T-cell (primary cell): ENCODE data around the gene LGI4. TPM values are rescaled to one million over a fixed set of nuclear protein-coding genes. Genes with fewer than 3 reads are reported as not detected.

ENCODE experiments used
- ATAC-seq, 4 experiments: fragments of 200-7000 bp in 3 of 4; fragments of 150-1000 bp in 1 of 4; cut with Tn5 transposase; replicated peaks in 1 of 4; 1 replicate in 3 of 4; 2 replicates in 1 of 4; pipeline ENCODE4 v1.10.0; 2021; ENCODE audit warnings: moderate library complexity in 3 of 4, mild to moderate bottlenecking in 2 of 4, moderate number of reproducible peaks in 1 of 4
- CTCF ChIA-PET, 2 donors: fragments of 300-600 bp; sonication (Branson Sonifier 250); formaldehyde crosslinking; loops; one replicate each; lab custom pipeline; 2022; ENCODE audit warnings: antibody characterized with exemption in 2 of 2; lab: Charles Lee
- POLR2A ChIA-PET, 2 donors: fragments of 300-600 bp; sonication (Branson Sonifier 250); formaldehyde crosslinking; loops; one replicate each; lab custom pipeline; 2022; ENCODE audit warnings: antibody characterized with exemption in 2 of 2; lab: Charles Lee
- DNase-seq, 35 experiments: peaks; one replicate each; pipeline versions ENCODE4 v3.0.0 to v3.0.0-alpha.2; 2013 to 2023
- H3K27ac ChIP-seq: one replicate; pipeline ENCODE4 v1.5.1; 2013; ENCODE audit warnings: low read length
- H3K27me3 ChIP-seq, 2 experiments: replicated peaks in 1 of 2; 1 replicate in 1 of 2; 2 replicates in 1 of 2; pipeline versions ENCODE4 v1.6.1 to v1.7.0; 2013; ENCODE audit warnings: low read length in 1 of 2, mixed read lengths in 1 of 2; ENCODE audit not compliant: control insufficient read depth in 2 of 2, insufficient read depth in 2 of 2; ENCODE audit errors: extremely low read depth in 1 of 2
- H3K36me3 ChIP-seq, 2 donors: 1 replicate in 1 of 2; 2 replicates in 1 of 2; pipeline versions ENCODE4 v1.6.1 to v1.7.0; 2013; ENCODE audit warnings: low read length in 1 of 2; ENCODE audit not compliant: control insufficient read depth in 2 of 2, insufficient read depth in 1 of 2; ENCODE audit errors: extremely low read depth in 1 of 2
- H3K4me1 ChIP-seq, 2 experiments: 1 replicate in 1 of 2; 2 replicates in 1 of 2; pipeline versions ENCODE4 v1.6.1 to v1.7.0; 2013; ENCODE audit warnings: low read length in 2 of 2, mixed read lengths in 1 of 2; ENCODE audit not compliant: insufficient read depth in 2 of 2, control insufficient read depth in 1 of 2; ENCODE audit errors: extremely low read depth in 1 of 2
- H3K4me3 ChIP-seq, 2 donors: 1 replicate in 1 of 2; 2 replicates in 1 of 2; pipeline versions ENCODE4 v1.5.1 to v1.7.0; 2013; ENCODE audit warnings: mild to moderate bottlenecking in 2 of 2, low read length in 1 of 2, moderate library complexity in 1 of 2; ENCODE audit not compliant: control insufficient read depth in 1 of 2; ENCODE audit errors: extremely low read depth in 1 of 2
- H3K9me3 ChIP-seq: 2 replicates; pipeline ENCODE4 v1.7.0; 2013
- H3K27ac Mint-ChIP-seq, 2 donors: one replicate each; pipeline ENCODE4 v1.8.0; 2020 to 2021; ENCODE audit warnings: mild to moderate bottlenecking in 2 of 2, mixed read lengths in 2 of 2
- H3K27me3 Mint-ChIP-seq, 2 donors: one replicate each; pipeline ENCODE4 v1.8.0; 2021 to 2022; ENCODE audit warnings: mixed read lengths in 2 of 2
- H3K36me3 Mint-ChIP-seq: one replicate; pipeline ENCODE4 v1.8.0; 2021; ENCODE audit warnings: mixed read lengths
- H3K4me1 Mint-ChIP-seq, 3 donors: one replicate each; pipeline ENCODE4 v1.8.0; 2020 to 2022; ENCODE audit warnings: mixed read lengths in 3 of 3, mild to moderate bottlenecking in 1 of 3
- H3K4me3 Mint-ChIP-seq, 3 donors: one replicate each; pipeline ENCODE4 v1.8.0; 2020 to 2022; ENCODE audit warnings: mild to moderate bottlenecking in 3 of 3, mixed read lengths in 3 of 3, moderate library complexity in 3 of 3
- H3K9me3 Mint-ChIP-seq, 3 donors: one replicate each; pipeline ENCODE4 v1.8.0; 2020 to 2022; ENCODE audit warnings: mixed read lengths in 3 of 3
- WGBS: methylation state at CpG from one replicate; pipeline ENCODE4 v1.1.5; 2013; ENCODE audit warnings: missing lambda C conversion rate; ENCODE audit not compliant: insufficient coverage; 5-methylcytosine and 5-hydroxymethylcytosine counted together
- total RNA-seq, 35 experiments: library from RNA in 6 of 35; stranded (reverse) in 6 of 35; fragments of 120-200 nt in 1 of 35; gene quantifications; one replicate each; pipeline versions ENCODE4 v1.2.1 to v1.2.4 and lab custom pipeline; 2013 to 2026

Gene LGI4
- total RNA-seq, 5 donors from 2014 or later (not counting 1 experiment from before 2014, with no cell fraction given) = 0.15 to 1.1 (median 0.89) TPM

DNA sequence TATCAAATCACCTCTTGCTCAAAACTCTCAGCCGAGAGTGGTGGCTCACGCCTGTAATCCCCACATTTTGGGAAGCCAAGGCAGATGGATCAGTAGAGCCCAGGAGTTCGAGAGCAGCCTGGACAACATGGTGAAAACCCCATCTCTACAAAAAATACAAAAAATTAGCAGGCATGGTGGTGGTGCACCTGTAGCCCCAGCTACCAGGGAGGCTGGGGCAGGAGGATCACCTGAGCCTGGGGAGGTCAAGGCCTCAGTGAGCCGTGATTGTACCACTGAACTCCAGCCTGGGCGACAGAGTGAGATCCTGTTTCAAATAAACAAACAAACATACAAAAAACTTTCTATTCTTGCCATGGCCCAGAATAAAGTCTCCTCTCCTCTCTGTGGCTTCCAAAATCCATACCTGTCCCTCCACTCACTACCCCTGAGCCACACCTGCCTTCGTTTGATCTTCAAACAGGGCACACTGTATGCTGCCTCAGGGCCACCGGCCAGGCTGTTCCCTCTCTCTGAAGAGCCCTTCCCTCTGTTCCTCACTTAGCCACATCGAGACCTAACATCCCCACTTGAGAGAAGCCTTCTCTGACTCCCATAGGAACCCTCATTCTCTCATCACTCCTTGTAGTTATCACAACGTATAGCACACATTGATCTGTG lies 6.3 kb downstream of the LGI4 start:
- Histone ChIP-seq H3K27me3 (no peaks in the 10 kb centered on the region), H3K4me1 (peaks cover 0 to 12% of the 10 kb centered on the region in 2 experiments), H3K36me3 (no peaks in the 10 kb centered on the region), H3K9me3 (no peaks in the 10 kb centered on the region), H3K27ac (no peak overlapping the region), H3K4me3 (no peak overlapping the region)
- ATAC-seq (no peak), DNase-seq (no peak)
- CTCF ChIA-PET = no interaction called here
- Mint-ChIP-seq H3K4me1 (peaks cover 14 to 18% (median 14%) of the 10 kb centered on the region in 3 donors), H3K27me3 (no peaks in the 10 kb centered on the region), H3K9me3 (peaks cover 0 to 12% (median 0%) of the 10 kb centered on the region in 3 donors), H3K27ac (no peak overlapping the region), H3K36me3 (no peaks in the 10 kb centered on the region), H3K4me3 (no peak overlapping the region)
- POLR2A ChIA-PET = no interaction called here
- 79% methylated on average over 6 of the region's 9 CpGs for WGBS

DNA sequence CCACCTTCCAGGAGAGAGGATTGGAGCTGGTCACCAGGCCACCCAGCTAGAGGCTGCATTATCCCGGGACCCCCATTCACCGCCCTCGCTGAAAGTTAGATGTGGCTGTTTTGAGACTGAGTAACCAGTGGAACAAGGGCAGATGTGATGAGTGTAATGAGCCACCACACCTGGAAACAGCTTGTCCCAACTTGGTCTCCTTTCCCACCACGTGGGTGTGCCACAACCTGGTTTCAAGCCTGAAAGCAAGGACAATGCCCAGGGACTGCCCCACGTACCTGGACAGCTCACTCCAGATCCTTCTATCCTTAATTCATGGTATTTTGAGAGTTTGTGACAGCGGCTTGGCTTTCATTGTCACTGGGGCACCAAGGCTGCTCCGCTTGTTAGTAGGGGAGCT lies 7.0 kb downstream of the LGI4 start:
- H3K27ac ChIP-seq = no peak overlapping the region
- Mint-ChIP-seq H3K4me1 (peaks cover 14 to 18% (median 14%) of the 10 kb centered on the region in 3 donors), H3K36me3 (no peaks in the 10 kb centered on the region), H3K27me3 (no peaks in the 10 kb centered on the region), H3K9me3 (peaks cover 0 to 8% (median 0%) of the 10 kb centered on the region in 3 donors), H3K27ac (no peak overlapping the region), H3K4me3 (no peak overlapping the region)
- DNase-seq = no peak
- CTCF ChIA-PET = interaction anchor here in 1 of 2 donors (0.6 kb wide), 2 partner anchors 13 to 15 kb away, joined by 3 to 4 read pairs; partner anchors contain the start of gene FXYD7
- ATAC-seq = no peak
- H3K27me3 ChIP-seq = peaks cover 0 to 4% of the 10 kb centered on the region in 2 experiments
- no peaks in the 10 kb centered on the region for H3K9me3 ChIP-seq
- no CpG with 5 or more reads among the region's 7 CpGs for WGBS
- POLR2A ChIA-PET = no interaction called here
- H3K4me3 ChIP-seq = no peak overlapping the region
- no peaks in the 10 kb centered on the region for H3K36me3 ChIP-seq
- H3K4me1 ChIP-seq = peaks cover 0 to 12% of the 10 kb centered on the region in 2 experiments

DNA sequence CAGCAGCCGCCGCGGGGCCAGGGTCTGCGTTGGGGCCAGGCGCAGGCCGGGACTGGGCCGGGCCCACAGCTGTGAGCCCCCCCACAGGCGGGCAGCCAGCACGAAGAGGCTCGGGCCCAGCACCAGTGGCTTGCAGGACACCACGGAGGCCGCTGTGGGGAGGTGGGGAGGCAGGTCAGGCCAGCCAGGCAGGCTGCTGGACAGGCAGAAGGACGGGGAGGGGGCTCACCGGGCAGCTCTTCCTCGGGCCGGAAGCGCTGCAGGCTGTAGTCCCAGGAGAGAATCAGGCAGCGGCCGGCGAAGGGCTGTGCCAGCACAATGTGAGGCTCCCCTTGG lies 8.3 kb downstream of the LGI4 start:
- H3K4me3 ChIP-seq = no peak overlapping the region
- ATAC-seq (no peak), DNase-seq (no peak)
- ChIA-PET POLR2A (no interaction called here), CTCF (no interaction called here)
- peaks cover 0 to 5% of the 10 kb centered on the region in 2 experiments for H3K27me3 ChIP-seq
- no peaks in the 10 kb centered on the region for H3K9me3 ChIP-seq
- H3K36me3 Mint-ChIP-seq = no peaks in the 10 kb centered on the region
- no peak overlapping the region for H3K4me3 Mint-ChIP-seq
- no peak overlapping the region for H3K27ac Mint-ChIP-seq
- H3K36me3 ChIP-seq = no peaks in the 10 kb centered on the region
- 92% methylated on average over 19 of the region's 20 CpGs for WGBS
- H3K27ac ChIP-seq = no peak overlapping the region
- H3K9me3 Mint-ChIP-seq = no peaks in the 10 kb centered on the region
- peaks cover 14 to 18% (median 14%) of the 10 kb centered on the region in 3 donors for H3K4me1 Mint-ChIP-seq
- no peaks in the 10 kb centered on the region for H3K27me3 Mint-ChIP-seq
- H3K4me1 ChIP-seq = peaks cover 0 to 12% of the 10 kb centered on the region in 2 experiments

DNA sequence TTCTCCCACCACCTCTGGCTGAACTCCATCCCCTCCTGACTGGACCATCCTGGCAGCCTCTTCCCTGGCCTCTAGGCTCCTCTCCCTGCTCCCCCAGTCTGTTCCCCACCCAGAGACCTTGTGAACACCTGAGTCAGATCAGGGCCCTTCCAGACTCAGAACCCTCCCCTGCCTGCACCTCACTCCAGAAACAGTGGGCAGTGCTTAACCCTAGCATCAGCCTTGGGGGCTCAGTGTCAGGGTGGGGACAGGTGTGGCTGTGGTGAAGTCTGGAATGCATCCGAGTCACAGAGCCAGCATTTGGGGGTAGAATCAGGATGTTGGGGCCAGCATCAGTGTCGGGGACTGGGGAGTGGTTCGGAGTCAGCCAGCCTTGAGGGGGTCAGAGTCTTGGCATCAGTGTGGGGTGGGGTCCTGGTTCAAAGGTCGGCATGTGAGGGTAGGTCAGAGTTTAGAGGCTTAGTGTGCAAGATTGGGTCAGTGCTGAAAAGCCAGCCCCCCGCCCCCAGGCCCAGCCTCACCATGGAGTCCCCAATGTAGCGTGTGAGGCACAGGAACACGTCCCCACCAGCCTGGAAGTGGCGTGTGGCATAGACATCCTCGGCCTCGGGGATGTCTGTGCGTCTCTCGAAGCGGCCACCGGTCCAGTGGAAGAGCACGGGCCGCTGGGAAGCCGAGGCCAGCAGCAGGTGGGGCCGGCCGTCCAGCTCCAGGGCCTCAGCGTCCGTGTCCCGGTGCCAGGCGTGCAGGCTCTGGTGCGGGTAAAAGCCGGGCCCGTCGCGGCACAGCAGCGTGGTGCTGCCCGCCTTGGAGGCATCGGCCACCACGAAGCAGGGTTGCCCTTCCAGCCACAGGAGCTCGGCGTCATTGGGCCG lies 8.9 kb downstream of the LGI4 start:
- Mint-ChIP-seq H3K4me1 (peaks cover 14 to 18% (median 14%) of the 10 kb centered on the region in 3 donors), H3K27me3 (no peaks in the 10 kb centered on the region), H3K4me3 (no peak overlapping the region), H3K36me3 (no peaks in the 10 kb centered on the region), H3K9me3 (no peaks in the 10 kb centered on the region), H3K27ac (no peak overlapping the region)
- no peak for DNase-seq
- WGBS = 91% methylated on average over 34 of the region's 35 CpGs
- Histone ChIP-seq H3K27ac (no peak overlapping the region), H3K27me3 (peaks cover 0 to 5% of the 10 kb centered on the region in 2 experiments), H3K4me3 (no peak overlapping the region), H3K36me3 (no peaks in the 10 kb centered on the region), H3K4me1 (peaks cover 0 to 12% of the 10 kb centered on the region in 2 experiments), H3K9me3 (no peaks in the 10 kb centered on the region)
- no peak for ATAC-seq
- ChIA-PET CTCF (no interaction called here), POLR2A (no interaction called here)

DNA sequence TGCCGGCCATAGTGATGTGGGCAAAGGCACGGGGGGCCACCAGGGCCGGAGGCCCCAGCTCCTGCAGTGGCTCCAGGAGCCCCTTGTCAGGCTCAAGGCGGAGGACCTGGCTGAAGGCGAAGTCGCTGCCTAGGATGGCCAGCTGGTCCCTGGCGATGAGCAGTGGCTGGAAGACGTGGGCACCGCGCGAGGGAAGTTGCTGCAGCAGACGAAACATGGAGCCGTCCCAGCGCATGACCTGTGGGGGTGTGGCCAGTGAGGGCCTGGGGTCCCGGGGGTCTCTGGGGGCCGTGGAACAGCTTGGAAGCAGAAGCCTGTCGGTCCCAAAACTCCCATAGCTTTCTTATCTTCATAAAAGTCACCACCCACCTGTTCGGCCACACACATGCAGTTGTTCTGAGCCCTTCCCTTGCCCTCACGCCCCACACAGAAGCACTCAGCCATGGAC lies 9.6 kb downstream of the LGI4 start:
- ChIA-PET CTCF (interaction anchor here in 1 of 2 donors (1.7 kb wide), 1 partner anchor 16 kb away, joined by 18 read pairs; no protein-coding TSS in a partner anchor), POLR2A (no interaction called here)
- Histone ChIP-seq H3K27ac (no peak overlapping the region), H3K36me3 (no peaks in the 10 kb centered on the region), H3K9me3 (no peaks in the 10 kb centered on the region), H3K27me3 (peaks cover 0 to 5% of the 10 kb centered on the region in 2 experiments), H3K4me3 (no peak overlapping the region), H3K4me1 (peaks cover 0 to 12% of the 10 kb centered on the region in 2 experiments)
- H3K9me3 Mint-ChIP-seq = no peaks in the 10 kb centered on the region
- H3K36me3 Mint-ChIP-seq = no peaks in the 10 kb centered on the region
- H3K27ac Mint-ChIP-seq = no peak overlapping the region
- DNase-seq = no peak
- WGBS = 91% methylated on average over 15 of the region's 19 CpGs
- H3K27me3 Mint-ChIP-seq = no peaks in the 10 kb centered on the region
- no peak for ATAC-seq
- peaks cover 14 to 18% (median 14%) of the 10 kb centered on the region in 3 donors for H3K4me1 Mint-ChIP-seq
- peak overlapping the region in 1 of 3 donors; percentile 87 for H3K4me3 Mint-ChIP-seq
